ENCODE results near the gene POLH. TPM values are rescaled to one million over a fixed set of nuclear protein-coding genes. Genes with fewer than 3 reads are reported as not detected.
"Not testable (repeated sequence)": the region's sequence is repeated elsewhere in the genome, so short reads cannot be mapped to it uniquely, and the experiment has no call there.

POLH gene
- total RNA-seq, result 10 to 100 TPM; 14.8 to 19.5 (median 15.2) TPM

- WGBS, 2 donors, result 1% methylated on average over 21 to 25 of the region's 76 CpGs
- peak in 3 of 6 experiments; percentile 8 to 31 (median 10) for TF ChIP-seq CTCF (IDR thresholded peaks at IDR 0.05)
- peak; percentile 96 to 99 for TF ChIP-seq POLR2A (IDR thresholded peaks at IDR 0.05)
- Histone ChIP-seq H3K4me3 (replicated peaks in 1 of 3) (peak within 1 kb of the TSS; percentile 70 to 84 (median 76)), H3K27me3 (no peaks in the 10 kb centered on the region), H3K9me3 (no peaks in the 10 kb centered on the region), H3K27ac (peak within 1 kb of the TSS; percentile 51 to 70 (median 53)), H3K4me1 (peaks cover 32 to 37% of the 10 kb centered on the region in 2 donors), H3K36me3 (no peaks in the 10 kb centered on the region)
- peak; percentile 94 to 95 for DNase-seq
- intact Hi-C loops (cut with DNase I), result no loop called here
These were observed at the start of gene POLH, which contains the start of gene XPO5 for GRCh38 chr6:43575772-43576551. Gene POLH (plus strand): TSS chr6:43576185. CDS start chr6:43582320, 6,135 bp downstream. Gene XPO5 (minus strand): TSS chr6:43576038. CDS start chr6:43575864, 174 bp downstream.

GRCh38 chr6:43532201-43532600 is 43.8 kb upstream of the POLH start:
- no peaks in the 10 kb centered on the region for H3K27me3 ChIP-seq
- H3K36me3 ChIP-seq, result peaks cover 31 to 43% of the 10 kb centered on the region in 2 donors
- H3K27ac ChIP-seq, result no peak overlapping the region
- no peaks in the 10 kb centered on the region for H3K4me1 ChIP-seq
- no peak for DNase-seq
- WGBS, 2 donors, result 91 to 92% methylated on average over 1 of the region's 1 CpG
- intact Hi-C loops (cut with DNase I), result no loop called here
- H3K4me3 ChIP-seq (replicated peaks in 1 of 3), result no peak overlapping the region
- no peaks in the 10 kb centered on the region for H3K9me3 ChIP-seq
- TF ChIP-seq CTCF (IDR thresholded peaks at IDR 0.05) (no peak), POLR2A (IDR thresholded peaks at IDR 0.05) (no peak)

GRCh38 chr6:43538986-43539385 is 37.0 kb upstream of the POLH start:
- H3K4me3 ChIP-seq (replicated peaks in 1 of 3); intact Hi-C loops (cut with DNase I); DNase-seq; H3K4me1 ChIP-seq; H3K27ac ChIP-seq; H3K27me3 ChIP-seq; H3K9me3 ChIP-seq: not testable (repeated sequence)
- peaks cover 6 to 16% of the 10 kb centered on the region in 2 donors for H3K36me3 ChIP-seq
- WGBS, 2 donors, result 97% methylated on average over 6 to 9 of the region's 17 CpGs

GRCh38 chr6:43539409-43539808 is 36.6 kb upstream of the POLH start:
- intact Hi-C loops (cut with DNase I); H3K9me3 ChIP-seq; H3K27ac ChIP-seq; H3K4me1 ChIP-seq; H3K4me3 ChIP-seq (replicated peaks in 1 of 3); DNase-seq; H3K27me3 ChIP-seq: not testable (repeated sequence)
- H3K36me3 ChIP-seq, result peaks cover 8 to 20% of the 10 kb centered on the region in 2 donors
- WGBS, 2 donors, result 96 to 99% methylated on average over 14 to 20 of the region's 20 CpGs

GRCh38 chr6:43540507-43540906 is 35.5 kb upstream of the POLH start:
- Histone ChIP-seq H3K9me3 (no peaks in the 10 kb centered on the region), H3K4me1 (no peaks in the 10 kb centered on the region), H3K4me3 (replicated peaks in 1 of 3) (no peak overlapping the region), H3K36me3 (peaks cover 15 to 29% of the 10 kb centered on the region in 2 donors), H3K27me3 (no peaks in the 10 kb centered on the region), H3K27ac (no peak overlapping the region)
- TF ChIP-seq POLR2A (IDR thresholded peaks at IDR 0.05), result no peak
- intact Hi-C loops (cut with DNase I), result no loop called here
- DNase-seq, result no peak
- WGBS, 2 donors, result 96 to 97% methylated on average over 5 of the region's 5 CpGs

- intact Hi-C loops (cut with DNase I), result no loop called here
- TF ChIP-seq CTCF (IDR thresholded peaks at IDR 0.05) (no peak), POLR2A (IDR thresholded peaks at IDR 0.05) (no peak)
- peaks cover 23 to 38% of the 10 kb centered on the region in 2 donors for H3K36me3 ChIP-seq
- no peaks in the 10 kb centered on the region for H3K9me3 ChIP-seq
- DNase-seq, result no peak
- 69 to 75% methylated on average over 8 of the region's 8 CpGs for WGBS, 2 donors
- no peak overlapping the region for H3K4me3 ChIP-seq (replicated peaks in 1 of 3)
- H3K27ac ChIP-seq, result no peak overlapping the region
- H3K27me3 ChIP-seq, result no peaks in the 10 kb centered on the region
- H3K4me1 ChIP-seq, result no peaks in the 10 kb centered on the region
These were observed 34.1 kb upstream of the POLH start for GRCh38 chr6:43541774-43542471.
